Osteoblast (primary cell): ENCODE measurements around the gene NOB1. TPM values are rescaled to one million over a fixed set of nuclear protein-coding genes. Genes with fewer than 3 reads are reported as not detected.

ENCODE experiments used
- DNase-seq: peaks from one replicate; pipeline ENCODE4 v3.0.0; 2011; ENCODE audit warnings: low spot score, mixed read lengths; ENCODE audit not compliant: insufficient read length; ENCODE audit errors: missing footprints
- H2AFZ ChIP-seq: 2 replicates; pipeline ENCODE4 v1.6.0; 2011; ENCODE audit warnings: mild to moderate bottlenecking, low read length
- H3K27ac ChIP-seq: 2 replicates; pipeline ENCODE4 v1.5.1; 2011; ENCODE audit warnings: mild to moderate bottlenecking, low read depth, low read length, moderate library complexity
- H3K27me3 ChIP-seq: 2 replicates; pipeline ENCODE4 v1.6.0; 2012; ENCODE audit warnings: mild to moderate bottlenecking, control low read depth, inconsistent platforms, low read length, moderate library complexity; ENCODE audit not compliant: insufficient read depth
- H3K36me3 ChIP-seq: 2 replicates; pipeline ENCODE4 v1.5.1; 2011; ENCODE audit warnings: mild to moderate bottlenecking, low read length, control low read depth, moderate library complexity; ENCODE audit not compliant: insufficient read depth
- H3K4me1 ChIP-seq: 2 replicates; pipeline ENCODE4 v1.5.1; 2011; ENCODE audit warnings: mild to moderate bottlenecking, low read length, control low read depth, moderate library complexity; ENCODE audit not compliant: insufficient read depth
- H3K4me2 ChIP-seq: 2 replicates; pipeline ENCODE4 v1.6.0; 2011; ENCODE audit warnings: mild to moderate bottlenecking, low read length; ENCODE audit not compliant: insufficient read depth
- H3K4me3 ChIP-seq: fragments of 200-600 bp; sonication (generic); 3 replicates; pipeline ENCODE4 v1.5.1; 2012; ENCODE audit warnings: mild to moderate bottlenecking, low read length, inconsistent platforms; ENCODE audit not compliant: insufficient read depth
- H3K79me2 ChIP-seq: 2 replicates; pipeline ENCODE4 v1.6.0; 2012; ENCODE audit warnings: mild to moderate bottlenecking, low read length, control low read depth, inconsistent platforms; ENCODE audit not compliant: insufficient read depth
- H3K9me3 ChIP-seq: 2 replicates; pipeline ENCODE4 v1.5.1; 2011; ENCODE audit warnings: low read depth, low read length, control low read depth
- H4K20me1 ChIP-seq: 2 replicates; pipeline ENCODE4 v1.6.0; 2012; ENCODE audit warnings: mild to moderate bottlenecking, low read length, control low read depth; ENCODE audit not compliant: insufficient read depth
- CTCF ChIP-seq: IDR thresholded peaks from 2 replicates; pipeline ENCODE4 v1.5.1; 2011; ENCODE audit warnings: mild to moderate bottlenecking, low read depth, low read length, moderate library complexity; ENCODE audit errors: extremely low read depth
- total RNA-seq: library from RNA; depleted of rRNA; stranded (reverse); fragments of >200 nt; gene quantifications from 2 replicates; pipeline ENCODE4 v1.2.3, GENCODE V29; 2012

Gene NOB1
- total RNA-seq, 1 donor = 35.5 TPM

- Histone ChIP-seq H3K27ac (no peak overlapping the region), H3K9me3 (no peaks in the 10 kb centered on the region), H2AFZ (no peak overlapping the region), H3K79me2 (peaks cover 59% of the 10 kb centered on the region), H3K4me3 (no peak overlapping the region), H3K27me3 (no peaks in the 10 kb centered on the region), H4K20me1 (peaks cover 16% of the 10 kb centered on the region), H3K4me1 (peaks cover 3% of the 10 kb centered on the region), H3K36me3 (peaks cover 79% of the 10 kb centered on the region), H3K4me2 (no peak overlapping the region)
- TF ChIP-seq CTCF = no peak
- no peak for DNase-seq
These were observed 5.9 kb downstream of the NOB1 start for GRCh38 chr16:69748694-69749345.

- Histone ChIP-seq H3K4me1 (no peaks in the 10 kb centered on the region), H4K20me1 (peaks cover 8% of the 10 kb centered on the region), H3K27me3 (no peaks in the 10 kb centered on the region), H3K36me3 (peaks cover 91% of the 10 kb centered on the region), H3K27ac (no peak overlapping the region), H3K4me2 (no peak overlapping the region), H2AFZ (no peak overlapping the region), H3K4me3 (no peak overlapping the region), H3K79me2 (peaks cover 45% of the 10 kb centered on the region), H3K9me3 (no peaks in the 10 kb centered on the region)
- DNase-seq = no peak
- TF ChIP-seq CTCF = no peak
These were observed 7.6 kb downstream of the NOB1 start for GRCh38 chr16:69747115-69747514.

- no peak for DNase-seq
- Histone ChIP-seq H3K4me1 (peaks cover 5% of the 10 kb centered on the region), H3K4me2 (no peak overlapping the region), H3K36me3 (peaks cover 91% of the 10 kb centered on the region), H3K79me2 (peaks cover 35% of the 10 kb centered on the region), H3K9me3 (no peaks in the 10 kb centered on the region), H3K27me3 (no peaks in the 10 kb centered on the region), H3K27ac (no peak overlapping the region), H2AFZ (no peak overlapping the region), H4K20me1 (peaks cover 10% of the 10 kb centered on the region), H3K4me3 (no peak overlapping the region)
- TF ChIP-seq CTCF = no peak
These were observed 8.8 kb downstream of the NOB1 start for GRCh38 chr16:69745959-69746358.

GRCh38 chr16:69745232-69745612 is 9.5 kb downstream of the NOB1 start:
- Histone ChIP-seq H4K20me1 (peaks cover 10% of the 10 kb centered on the region), H2AFZ (no peak overlapping the region), H3K9me3 (no peaks in the 10 kb centered on the region), H3K79me2 (peaks cover 28% of the 10 kb centered on the region), H3K27me3 (no peaks in the 10 kb centered on the region), H3K27ac (no peak overlapping the region), H3K4me1 (peaks cover 5% of the 10 kb centered on the region), H3K4me2 (no peak overlapping the region), H3K4me3 (no peak overlapping the region), H3K36me3 (peaks cover 88% of the 10 kb centered on the region)
- no peak for TF ChIP-seq CTCF
- no peak for DNase-seq
